ENCODE measurements around the gene AEN.

The AEN gene

DNA sequence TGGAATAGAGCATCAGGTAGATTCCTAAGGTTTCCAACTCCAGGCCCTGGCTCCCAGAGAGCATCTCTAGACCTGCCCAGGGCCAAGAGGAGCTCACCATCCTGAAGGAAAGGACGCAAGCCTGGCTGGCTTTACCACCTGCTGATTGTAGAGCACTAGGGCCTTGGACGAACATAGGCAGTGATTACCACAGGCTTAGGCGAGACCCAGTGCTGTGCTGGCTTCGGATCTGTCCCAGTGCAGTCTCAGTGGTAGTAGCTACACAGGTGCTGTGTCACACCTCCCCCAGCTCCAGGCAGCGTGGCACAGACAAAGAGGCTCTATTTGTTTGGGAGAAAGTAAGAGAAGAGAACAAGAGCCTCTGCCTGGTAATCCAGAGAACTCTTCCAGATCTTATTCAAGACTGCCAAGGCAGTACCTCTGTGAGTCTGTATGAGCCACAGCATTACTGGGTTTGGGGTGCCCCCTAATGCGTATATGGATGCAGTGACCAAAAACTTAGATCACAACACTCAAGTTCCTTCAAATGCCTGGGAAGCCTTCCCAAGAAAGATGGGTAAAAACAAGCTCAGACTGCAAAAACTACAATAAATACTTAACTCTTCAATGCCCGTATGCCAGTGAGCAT is 43.1 kb downstream of the AEN start:
- DNase-seq (ENCODE audit: low read depth, low spot score): no peak

DNA sequence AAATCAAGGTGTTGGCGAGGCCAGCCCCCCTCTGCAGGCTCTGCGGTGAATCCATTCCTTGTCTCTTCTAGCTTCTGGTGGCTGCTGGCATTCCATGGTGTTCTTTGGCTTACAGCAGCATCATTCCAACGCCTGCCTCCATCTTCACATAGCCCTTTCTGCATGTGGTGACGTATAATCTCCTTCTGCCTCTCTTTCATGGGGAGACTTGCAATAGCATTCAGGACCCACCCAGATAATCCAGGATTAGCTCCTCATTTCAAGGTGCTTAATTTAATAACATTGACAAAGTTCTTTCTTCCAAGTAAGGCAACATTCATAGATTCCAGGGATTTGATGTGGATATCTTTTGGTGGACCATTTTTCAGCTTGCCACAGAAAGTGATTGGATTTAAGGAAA is 53.5 kb downstream of the AEN start:
- DNase-seq (ENCODE audit: low read depth, low spot score): no peak

DNA sequence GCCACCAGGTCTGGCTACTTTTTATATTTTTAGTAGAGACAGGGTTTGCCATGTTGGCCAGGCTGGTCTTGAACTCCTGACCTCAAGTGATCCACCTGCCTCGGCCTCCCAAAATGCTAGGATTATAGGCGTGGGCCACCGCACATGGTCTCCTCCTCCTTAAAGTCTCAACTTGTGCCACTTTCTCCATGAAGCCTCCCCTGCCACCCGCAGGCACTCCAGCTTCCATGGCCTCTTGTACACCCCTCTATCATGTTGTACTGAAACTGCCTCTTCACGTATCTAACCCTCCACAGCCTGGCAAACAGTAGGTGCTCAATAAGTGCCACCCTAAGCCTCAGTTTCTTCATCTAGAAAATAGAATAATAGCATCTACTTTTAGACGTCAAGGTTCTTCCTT is 57.6 kb downstream of the AEN start:
- no peak for DNase-seq (ENCODE audit: low read depth, low spot score)

DNA sequence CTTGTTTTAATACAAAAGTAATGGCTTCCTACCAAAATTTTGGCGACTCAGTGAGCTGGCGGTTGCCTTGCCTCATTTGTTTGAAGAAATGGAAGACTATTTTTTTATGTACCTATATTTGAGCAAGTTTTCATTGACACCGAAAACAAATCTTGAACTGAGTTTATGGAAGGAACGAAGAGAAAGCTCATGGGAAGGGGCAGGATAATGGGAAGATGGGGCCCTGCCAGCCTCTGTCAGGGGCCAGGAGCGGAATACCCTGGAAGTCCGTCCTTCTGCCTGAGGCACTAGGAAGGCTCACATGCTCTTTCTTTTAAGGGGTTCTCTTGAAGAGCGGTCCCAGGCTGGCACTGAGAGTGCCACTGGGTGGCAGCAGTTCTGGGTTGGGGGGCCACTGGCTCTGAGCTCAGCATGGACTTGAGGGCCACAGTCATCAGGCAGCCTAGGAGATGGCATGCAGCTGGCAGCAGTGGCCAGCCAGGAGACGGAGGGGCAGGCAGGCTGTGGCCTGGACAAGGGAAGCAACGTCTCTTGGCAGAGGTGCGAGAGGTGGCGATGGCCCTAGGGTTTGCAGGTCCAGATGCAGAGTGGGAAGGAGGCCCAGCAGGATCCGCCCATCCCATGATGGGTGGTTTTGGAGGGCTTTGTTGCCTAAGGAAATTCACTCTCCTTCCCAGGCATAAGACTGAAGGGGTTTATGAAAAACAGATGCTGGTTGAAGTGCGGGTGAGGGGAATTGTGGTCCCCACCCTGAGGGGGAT is 59.3 kb downstream of the AEN start:
- DNase-seq (ENCODE audit: low read depth, low spot score): no peak

DNA sequence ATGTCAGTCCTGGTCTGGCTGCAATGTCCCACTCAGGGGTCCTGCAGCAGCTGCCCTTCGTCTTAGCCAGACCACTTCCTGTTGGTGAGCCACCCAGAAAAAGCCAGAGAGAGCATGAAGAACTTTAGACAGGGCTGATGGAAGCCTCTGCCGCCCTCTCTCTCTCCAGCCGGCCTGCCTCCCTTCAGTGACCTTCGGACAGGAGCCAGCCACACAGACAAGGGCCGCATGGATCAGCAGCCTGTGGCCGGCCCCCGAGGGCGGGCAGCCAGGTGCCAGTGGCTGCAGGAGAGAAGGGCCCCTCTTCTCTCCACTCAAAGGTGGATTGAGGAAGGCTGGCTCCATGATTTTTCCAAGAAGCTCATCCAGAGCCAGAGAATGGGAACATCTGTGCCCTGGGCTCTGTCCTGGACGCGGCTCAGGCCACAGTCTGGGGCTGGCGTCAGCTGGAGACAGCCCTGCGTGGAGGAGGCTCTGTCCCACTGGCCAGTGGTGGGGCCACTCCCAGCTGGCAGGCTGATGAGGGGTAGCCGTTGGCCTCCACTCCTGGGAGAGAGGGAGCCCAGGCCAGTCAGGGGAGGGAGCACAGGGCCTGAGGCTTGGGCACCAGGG is 60.6 kb downstream of the AEN start:
- DNase-seq (ENCODE audit: low read depth, low spot score): no peak

Measured in smooth muscle cell of the brain vasculature (primary cell).